CD4-positive, alpha-beta T cell treated with Interleukin-17A for 4 hours (primary cell): ENCODE results near the gene ZFYVE16.
"Not testable (repeated sequence)": the region's sequence is repeated elsewhere in the genome, so short reads cannot be mapped to it uniquely, and the experiment has no call there.

Experiments
- DNase-seq: peaks from one replicate; pipeline ENCODE4 v3.0.0-alpha.2; 2020; ENCODE audit warnings: mixed read lengths

Gene ZFYVE16

DNA sequence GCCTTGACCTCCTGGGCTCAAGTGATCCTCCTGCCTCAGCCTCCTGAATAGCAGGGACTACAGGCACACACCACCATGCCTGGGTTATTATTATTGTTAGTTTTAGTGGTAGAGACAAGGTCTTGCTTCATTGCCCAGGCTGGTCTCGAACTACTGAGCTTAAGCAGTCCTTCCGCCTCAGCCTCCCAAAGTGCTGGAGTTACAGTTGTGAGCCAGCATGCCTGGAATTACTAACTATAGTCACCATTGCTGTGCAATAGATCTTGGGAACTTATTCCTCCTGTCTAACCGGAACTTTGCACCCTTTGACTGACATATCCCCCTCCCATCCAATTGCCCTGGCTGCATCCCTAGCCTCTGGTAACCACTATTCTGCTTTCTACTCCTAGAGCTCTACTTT, 83.4 kb downstream of the ZFYVE16 start:
- no peak for DNase-seq

DNA sequence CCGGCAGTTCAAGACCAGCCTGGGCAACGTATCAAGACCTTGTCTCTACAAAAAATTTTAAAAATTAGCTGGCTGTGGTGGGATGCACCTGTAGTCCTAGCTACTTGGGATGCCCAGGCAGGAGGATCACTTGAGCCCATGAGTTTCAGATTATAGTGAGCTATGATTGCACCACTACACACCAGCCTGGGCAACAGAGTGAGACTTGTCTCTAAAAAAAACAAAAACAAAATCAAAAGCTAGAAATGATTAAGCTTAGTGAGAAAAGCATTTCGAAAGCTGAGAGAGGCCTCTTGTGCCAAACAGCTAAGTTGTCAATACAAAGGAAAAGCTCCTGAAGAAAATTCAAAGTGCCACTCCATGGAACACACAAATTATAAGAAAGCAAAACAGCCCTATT, 84.9 kb downstream of the ZFYVE16 start:
- no peak for DNase-seq

DNA sequence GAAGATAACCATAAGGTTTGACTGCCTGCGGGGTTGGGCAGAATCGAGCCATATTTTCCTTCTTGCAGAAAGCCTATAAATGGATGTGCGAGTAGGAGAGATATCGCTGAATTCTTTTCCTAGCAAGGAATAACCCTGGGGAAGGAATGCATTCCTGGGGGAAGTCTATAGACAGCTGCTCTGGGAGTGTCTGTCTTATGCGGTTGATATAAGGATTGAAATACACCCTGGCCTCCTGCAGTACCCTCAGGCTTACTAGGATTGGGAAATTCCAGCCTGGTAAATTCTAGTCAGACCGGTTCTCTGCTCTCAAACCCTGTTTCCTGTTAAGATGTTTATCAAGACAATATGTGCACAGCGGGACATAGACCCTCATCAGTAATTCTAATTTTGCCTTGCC, 85.6 kb downstream of the ZFYVE16 start:
- not testable (repeated sequence) for DNase-seq

DNA sequence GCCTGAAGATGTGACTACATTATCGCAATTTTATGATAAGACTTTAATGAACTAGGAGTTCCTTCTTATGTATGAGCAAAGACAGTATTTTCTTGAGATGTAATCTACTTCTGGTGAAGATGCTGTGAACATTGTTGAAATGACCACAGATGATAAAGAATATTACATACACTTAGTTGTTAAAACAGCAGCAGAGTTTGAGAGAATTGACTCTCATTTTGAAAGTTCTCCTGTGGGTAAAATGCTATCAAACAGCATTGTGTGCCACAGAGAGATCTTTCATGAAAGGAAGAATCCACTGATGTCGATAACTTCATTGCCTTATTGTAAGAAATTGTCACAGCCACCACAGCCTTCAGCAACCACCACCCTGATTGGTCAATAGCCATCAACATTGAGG, 88.0 kb downstream of the ZFYVE16 start:
- DNase-seq = no peak

DNA sequence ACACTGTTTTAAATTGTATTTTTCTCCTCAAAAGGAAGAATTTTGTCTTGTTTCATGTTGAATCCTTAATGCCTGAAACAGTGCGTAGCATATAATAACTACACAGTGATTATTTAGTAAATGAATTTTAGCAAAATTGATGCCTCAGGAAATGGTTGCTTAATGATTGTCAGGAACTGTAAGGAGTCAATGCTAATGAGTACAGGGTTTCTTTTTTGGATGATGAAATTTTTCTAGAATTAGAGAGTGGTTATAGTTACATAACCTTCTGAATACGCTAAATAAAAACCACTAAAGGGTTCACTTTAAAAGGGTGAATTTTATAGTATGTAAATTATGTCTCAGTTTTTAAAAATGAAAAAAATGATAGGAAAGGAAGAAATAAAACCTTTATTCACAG, 94.9 kb downstream of the ZFYVE16 start:
- no peak for DNase-seq

DNA sequence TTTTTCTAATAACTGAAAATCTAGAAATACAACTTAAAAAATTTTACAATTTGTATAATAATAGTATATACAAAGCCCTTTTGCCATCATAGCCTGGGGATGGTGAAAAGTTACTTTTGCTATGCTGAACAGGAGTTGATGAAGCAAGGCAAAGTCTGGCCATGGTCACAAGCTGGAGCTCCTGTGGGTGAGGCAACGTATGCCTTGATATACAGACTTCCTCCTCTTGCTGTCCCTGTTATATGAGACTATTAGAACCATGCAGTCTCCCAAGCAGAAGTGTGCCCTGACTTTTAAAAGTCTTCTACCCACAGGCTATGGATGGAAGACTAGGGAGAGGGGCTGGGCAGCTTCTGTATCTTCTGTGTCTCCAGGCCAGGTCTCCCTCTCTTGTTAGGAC, 95.8 kb downstream of the ZFYVE16 start:
- no peak for DNase-seq

DNA sequence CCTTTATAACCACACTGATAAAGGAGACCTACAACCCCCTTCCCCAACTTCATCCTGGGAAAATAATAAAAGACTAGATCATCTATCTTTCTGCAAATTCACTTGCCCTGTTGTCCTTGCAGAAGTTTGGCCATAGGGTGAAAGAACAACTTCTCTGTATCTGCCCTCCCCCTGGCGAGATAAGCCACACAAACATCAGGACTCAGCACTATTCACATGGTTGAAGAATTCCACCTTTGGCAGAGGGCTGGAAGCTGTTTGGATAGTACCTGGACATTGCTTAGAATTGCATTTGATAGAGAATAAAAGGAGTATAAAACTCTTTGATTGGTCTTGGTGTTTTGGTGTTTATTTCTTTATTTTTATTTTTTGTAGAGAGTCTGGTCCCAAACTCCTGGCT, 97.0 kb downstream of the ZFYVE16 start:
- DNase-seq = no peak

DNA sequence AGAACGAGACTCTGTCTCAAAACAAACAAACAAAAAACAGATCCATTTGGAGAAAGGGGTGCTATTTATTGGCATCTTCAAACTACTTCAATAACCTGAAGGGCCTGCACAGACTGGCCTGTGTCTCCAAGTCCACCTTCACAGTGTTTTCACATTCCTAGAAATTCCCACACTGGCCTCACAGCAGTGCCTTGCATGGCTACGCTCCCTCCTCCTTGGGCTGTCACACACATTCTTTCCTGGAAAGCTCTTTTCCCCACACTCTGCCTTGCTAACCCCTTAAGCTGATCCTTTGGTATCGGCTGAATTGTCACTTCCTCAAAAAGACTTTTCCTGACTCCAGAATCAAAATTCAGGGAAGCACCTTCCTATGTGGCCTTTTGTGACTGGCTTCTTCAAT, 99.8 kb downstream of the ZFYVE16 start:
- DNase-seq = no peak

DNA sequence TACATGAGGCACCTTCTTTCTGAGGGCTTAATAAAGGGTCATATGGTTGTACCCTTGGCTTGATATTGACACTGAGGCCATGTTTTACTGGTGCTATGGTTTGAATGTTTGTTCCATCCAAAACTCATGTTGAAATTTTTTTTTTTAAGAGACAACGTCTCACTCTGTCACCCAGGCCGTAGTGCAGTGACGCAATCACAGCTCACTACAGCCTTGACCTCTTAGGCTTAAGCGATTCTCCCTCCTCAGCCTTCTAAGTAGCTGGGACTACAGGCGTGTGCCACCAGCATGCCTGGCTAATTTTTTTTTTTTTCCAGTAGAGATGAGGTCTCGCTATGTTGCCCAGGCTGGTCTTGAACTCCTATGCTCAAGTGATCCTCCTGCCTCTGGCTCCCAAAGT, 101.0 kb downstream of the ZFYVE16 start:
- no peak for DNase-seq

DNA sequence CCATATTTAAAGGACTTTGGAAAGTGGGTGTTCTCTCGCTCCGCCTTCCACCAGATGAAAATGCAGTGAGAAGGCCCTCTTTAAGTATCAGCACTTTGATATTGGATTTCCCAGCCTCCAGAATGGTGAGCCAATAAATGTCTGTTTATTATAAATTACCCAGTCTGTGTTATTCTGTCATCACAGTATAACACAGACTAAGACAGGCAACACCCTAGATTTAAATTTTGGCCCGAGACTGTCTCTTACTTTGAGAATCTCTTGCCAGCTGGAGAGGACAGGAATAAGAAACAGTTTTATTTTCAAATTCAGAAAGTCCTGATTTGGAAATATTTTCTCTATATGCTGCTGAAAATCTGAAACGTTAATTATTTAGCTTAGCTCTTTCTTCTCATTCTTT, 101.5 kb downstream of the ZFYVE16 start:
- DNase-seq = no peak

DNA sequence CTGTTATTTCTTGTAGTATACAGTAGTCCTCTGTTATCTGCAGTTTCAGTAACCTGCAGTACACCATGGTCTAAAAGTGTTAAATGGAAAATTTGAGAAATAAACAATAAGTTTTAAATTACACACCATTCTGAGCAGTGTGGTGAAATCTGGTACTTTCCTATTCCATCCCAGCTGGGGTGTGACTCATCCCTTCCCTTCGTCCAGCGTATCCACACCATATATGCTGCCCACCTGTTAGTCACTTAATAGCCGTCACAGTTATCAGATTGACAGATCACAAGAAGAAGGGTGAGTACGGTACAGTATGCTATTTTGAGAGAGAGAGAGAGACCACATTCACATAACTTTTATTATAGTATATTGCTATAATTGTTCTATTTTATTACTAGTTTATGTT, 109.0 kb downstream of the ZFYVE16 start:
- no peak for DNase-seq
